Activated T-helper 1 cell treated with anti-CD3 and anti-CD28 coated beads, Interleukin-2, amount 50 U/mL, for 16 hours (primary cell): Measurements from ENCODE around the gene KATNB1.
"Not testable (repeated sequence)": the region's sequence is repeated elsewhere in the genome, so short reads cannot be mapped to it uniquely, and the experiment has no call there.

Experiments
- DNase-seq, 2 donors: peaks; one replicate each; pipeline ENCODE4 v3.0.0-alpha.2; 2020; ENCODE audit warnings: low read depth in 1 of 2, low spot score in 1 of 2

Gene KATNB1

GRCh38 chr16:57701759-57702371 lies 33.7 kb upstream of the KATNB1 start:
- DNase-seq, result no peak

- DNase-seq, result no peak
These were observed 32.1 kb upstream of the KATNB1 start for GRCh38 chr16:57703416-57704010.

- no peak for DNase-seq
These were observed 31.3 kb upstream of the KATNB1 start for GRCh38 chr16:57704011-57704904.

- DNase-seq, result no peak
These were observed 30.4 kb upstream of the KATNB1 start for GRCh38 chr16:57704905-57705852.

GRCh38 chr16:57706717-57707116 lies 28.9 kb upstream of the KATNB1 start:
- no peak for DNase-seq

GRCh38 chr16:57707331-57707730 lies 28.2 kb upstream of the KATNB1 start:
- DNase-seq, result no peak

- DNase-seq, result no peak
These were observed 27.4 kb upstream of the KATNB1 start for GRCh38 chr16:57708168-57708567.

- DNase-seq, result no peak
These were observed 25.9 kb upstream of the KATNB1 start for GRCh38 chr16:57709663-57710062.

GRCh38 chr16:57711346-57711745 lies 24.2 kb upstream of the KATNB1 start:
- DNase-seq, result no peak

GRCh38 chr16:57711993-57712392 lies 23.6 kb upstream of the KATNB1 start:
- DNase-seq, result no peak

- not testable (repeated sequence) for DNase-seq
These were observed 23.0 kb upstream of the KATNB1 start for GRCh38 chr16:57712569-57712968.

- no peak for DNase-seq
These were observed 22.0 kb upstream of the KATNB1 start for GRCh38 chr16:57713596-57713995.

- no peak for DNase-seq
These were observed 21.5 kb upstream of the KATNB1 start for GRCh38 chr16:57714047-57714446.

GRCh38 chr16:57720142-57720575 lies 15.4 kb upstream of the KATNB1 start:
- no peak for DNase-seq

- no peak for DNase-seq
These were observed 14.0 kb upstream of the KATNB1 start for GRCh38 chr16:57721356-57722209.

- no peak for DNase-seq
These were observed 13.4 kb upstream of the KATNB1 start for GRCh38 chr16:57722210-57722499.

GRCh38 chr16:57722651-57723050 lies 12.9 kb upstream of the KATNB1 start:
- no peak for DNase-seq

- no peak for DNase-seq
These were observed 12.4 kb upstream of the KATNB1 start for GRCh38 chr16:57723170-57723569.

- DNase-seq, result no peak
These were observed 11.0 kb upstream of the KATNB1 start for GRCh38 chr16:57724531-57724930.

- no peak for DNase-seq
These were observed 10.4 kb upstream of the KATNB1 start for GRCh38 chr16:57725151-57725550.
